ENCODE measurements around the gene KRTCAP3. TPM values are rescaled to one million over a fixed set of nuclear protein-coding genes. Genes with fewer than 3 reads are reported as not detected.
A peak's percentile ranks its signal among the peaks of the same experiment; 100 is the strongest.

The KRTCAP3 gene
- total and polyA plus RNA-seq, 9 of the 15 experiments (the other 6 are each of a cell fraction or from before 2014, with no cell fraction given) = 0.24 to 1.4 (median 0.73) TPM

- no peak for TF ChIP-seq NR0B1 (IDR thresholded peaks at IDR 0.05; ENCODE audit: partially characterized antibody)
- peak; percentile 99 for TF ChIP-seq NKRF (IDR thresholded peaks at IDR 0.05; ENCODE audit: borderline replicate concordance)
- no peak for TF ChIP-seq ZNF239 (CRISPR knock-in tag; IDR thresholded peaks at IDR 0.05)
- peak; percentile 7; the same call in 1 of the 2 replicates for TF ChIP-seq ZFP91 (CRISPR knock-in tag; IDR thresholded peaks at IDR 0.05)
- TF ChIP-seq RBFOX2 (IDR thresholded peaks at IDR 0.05; ENCODE audit: low read depth, low read length) = peak; percentile 69
- TF ChIP-seq HDGF (IDR thresholded peaks at IDR 0.05) = no peak
- TF ChIP-seq MCM3 (IDR thresholded peaks at IDR 0.05) = no peak
Observed at GRCh38 chr2:27489498-27490397, 47.6 kb downstream of the KRTCAP3 start, which contains the start of gene IFT172 (continued).
